ENCODE data around the gene BRD1. TPM values are rescaled to one million over a fixed set of nuclear protein-coding genes. Genes with fewer than 3 reads are reported as not detected.

BRD1 gene
- total RNA-seq, 2 experiments from 2014 or later: 56.7 to 56.9 TPM

DNA sequence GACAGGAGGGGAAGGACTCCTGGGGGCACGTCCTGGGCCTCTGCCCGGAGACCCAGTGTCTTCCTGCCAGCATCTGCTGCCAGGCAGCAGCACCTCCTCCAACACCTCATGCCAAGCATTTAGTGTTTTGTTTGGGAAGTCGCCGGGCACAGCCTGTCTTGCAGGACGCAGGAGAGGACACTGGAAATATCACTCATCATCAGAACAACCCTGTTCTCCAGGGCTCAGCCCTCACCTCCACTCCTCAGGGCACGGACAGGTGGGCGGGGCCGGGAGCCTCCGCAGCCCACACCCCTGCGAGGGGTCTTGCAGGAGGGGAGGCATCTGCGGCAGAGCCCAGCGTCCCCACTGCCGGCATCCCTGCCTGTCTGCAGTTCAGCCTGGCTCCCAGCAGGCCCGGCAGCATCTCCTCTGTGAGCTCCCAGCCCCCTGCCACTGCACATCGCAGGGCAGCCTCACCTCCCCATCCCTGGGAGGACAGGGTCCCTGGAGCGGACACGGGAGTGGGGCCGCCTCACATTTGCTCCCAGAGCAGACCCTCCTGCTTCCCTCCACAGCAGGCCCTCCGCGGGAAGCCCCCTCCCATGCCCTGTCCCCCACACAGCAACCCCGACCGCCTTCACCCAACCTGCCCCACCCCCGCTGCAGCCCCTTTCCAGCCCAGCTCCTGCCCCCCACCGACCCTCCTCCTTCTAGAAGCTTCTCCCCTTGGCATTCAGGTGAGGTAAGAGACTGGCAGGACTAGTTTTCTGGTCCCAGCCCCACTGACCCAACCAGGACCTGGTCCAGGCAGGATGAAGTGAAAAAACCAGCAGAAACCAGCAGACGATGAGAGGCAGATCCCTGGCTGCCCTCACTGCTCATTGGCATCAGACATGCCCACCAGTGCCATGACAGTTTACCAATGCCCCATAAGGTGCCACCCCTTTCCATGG is 72.7 kb downstream of the BRD1 start:
- no peaks in the 10 kb centered on the region for H3K9me3 Mint-ChIP-seq
- no peaks in the 10 kb centered on the region for H3K27me3 Mint-ChIP-seq
- peaks cover 2% of the 10 kb centered on the region for H3K4me1 Mint-ChIP-seq
- POLR2A ChIA-PET: no interaction called here
- no peak overlapping the region for H3K27ac Mint-ChIP-seq
- peak; percentile 10 for DNase-seq
- no peak overlapping the region for H3K4me3 Mint-ChIP-seq
- no peak for ATAC-seq (ENCODE audit: low read depth)
- no peaks in the 10 kb centered on the region for H3K36me3 Mint-ChIP-seq

DNA sequence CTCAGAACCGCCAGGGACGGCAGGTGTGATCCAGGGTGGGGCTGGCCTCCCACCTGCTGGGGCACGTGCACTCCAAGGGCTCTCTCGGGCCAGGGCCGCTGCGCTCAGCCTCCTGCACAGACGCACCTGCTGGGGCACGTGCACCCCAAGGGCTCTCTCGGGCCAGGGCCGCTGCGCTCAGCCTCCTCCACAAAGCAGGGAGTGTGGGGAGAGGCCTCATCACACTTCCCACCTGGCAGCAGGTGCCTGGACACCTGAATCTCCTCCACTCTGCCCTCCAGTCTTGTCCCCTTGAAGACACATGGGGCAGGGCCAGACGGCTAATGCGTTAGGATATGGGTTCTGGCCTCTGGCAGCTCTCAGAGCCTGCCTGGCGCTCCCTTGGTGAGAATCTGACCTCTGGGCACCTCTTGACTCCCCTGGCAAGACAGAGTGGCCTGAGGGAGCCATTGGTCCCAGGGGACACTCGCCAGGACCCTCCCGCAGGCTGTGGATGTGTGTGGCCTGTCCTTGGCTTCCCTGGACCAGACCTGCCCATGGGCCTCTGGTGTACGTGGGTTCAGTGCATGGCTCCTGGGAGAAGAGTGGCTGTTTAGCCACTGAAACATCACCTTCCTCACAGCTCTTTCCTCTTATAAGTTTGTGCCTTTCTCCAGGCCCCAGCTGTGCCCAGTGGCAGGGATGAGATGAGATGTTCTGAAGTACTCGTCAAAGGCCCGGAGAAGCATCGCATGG is 73.5 kb downstream of the BRD1 start:
- ATAC-seq (ENCODE audit: low read depth) (no peak), DNase-seq (no peak)
- H3K27me3 Mint-ChIP-seq: no peaks in the 10 kb centered on the region
- H3K27ac Mint-ChIP-seq: no peak overlapping the region
- no peak overlapping the region for H3K4me3 Mint-ChIP-seq
- H3K4me1 Mint-ChIP-seq: no peaks in the 10 kb centered on the region
- POLR2A ChIA-PET: no interaction called here
- no peaks in the 10 kb centered on the region for H3K9me3 Mint-ChIP-seq
- no peaks in the 10 kb centered on the region for H3K36me3 Mint-ChIP-seq

DNA sequence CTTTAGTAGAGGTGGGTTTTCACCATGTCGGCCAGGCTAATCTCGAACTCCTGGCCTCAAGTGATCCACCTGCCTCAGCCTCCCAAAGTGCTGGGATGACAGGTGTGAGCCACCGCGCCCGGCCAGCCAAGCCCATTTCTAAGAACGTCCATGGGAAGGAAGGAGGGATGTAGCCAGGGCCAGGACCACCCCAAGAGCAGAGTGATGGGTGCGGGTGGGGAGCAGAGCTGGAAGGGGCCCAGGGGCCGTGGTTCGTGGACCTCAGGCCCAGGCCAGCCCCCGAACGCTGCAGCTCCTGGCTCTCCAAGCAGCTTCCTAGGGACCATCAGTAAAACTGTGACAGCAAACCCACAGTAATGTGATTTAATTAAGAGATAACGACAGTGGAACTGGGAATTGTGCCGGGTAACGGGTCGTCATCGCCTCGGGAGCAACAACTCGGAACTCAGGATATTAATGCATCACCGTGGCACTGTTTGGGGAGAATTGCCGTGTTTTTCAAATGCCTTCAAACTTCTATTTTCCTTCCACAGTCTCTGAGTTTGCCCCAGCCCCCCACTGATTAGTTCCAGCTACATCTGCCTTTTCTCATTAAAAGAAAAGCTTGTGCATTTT is 74.3 kb downstream of the BRD1 start:
- H3K27me3 Mint-ChIP-seq: no peaks in the 10 kb centered on the region
- no peak overlapping the region for H3K27ac Mint-ChIP-seq
- no peak for ATAC-seq (ENCODE audit: low read depth)
- no peaks in the 10 kb centered on the region for H3K36me3 Mint-ChIP-seq
- H3K9me3 Mint-ChIP-seq: no peaks in the 10 kb centered on the region
- no peak for DNase-seq
- POLR2A ChIA-PET: no interaction called here
- no peak overlapping the region for H3K4me3 Mint-ChIP-seq
- H3K4me1 Mint-ChIP-seq: no peaks in the 10 kb centered on the region

DNA sequence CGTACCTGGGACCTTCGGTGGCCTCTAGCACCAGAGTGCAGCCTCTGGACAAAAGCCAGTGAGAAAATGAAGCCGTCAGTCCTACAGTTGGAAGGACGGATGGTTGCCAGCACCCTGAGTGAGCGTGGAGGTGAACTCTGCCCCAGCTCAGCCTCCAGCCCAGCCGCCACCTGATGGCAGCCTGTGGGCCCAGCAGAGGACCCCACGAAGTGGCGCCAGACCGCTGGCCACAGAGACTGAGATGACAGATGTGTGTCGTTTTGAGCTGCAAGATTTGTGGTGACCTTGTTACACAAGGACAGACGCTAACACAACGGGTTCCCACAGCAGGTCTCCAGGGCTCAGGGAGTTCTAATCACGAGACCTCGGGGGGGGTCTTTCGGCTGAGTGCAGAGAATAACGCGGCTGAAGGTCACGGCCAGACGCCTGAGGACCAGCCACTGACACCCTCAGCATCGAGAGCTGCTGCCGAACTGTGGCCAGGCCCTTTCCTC is 75.0 kb downstream of the BRD1 start:
- Mint-ChIP-seq H3K4me3 (no peak overlapping the region), H3K27me3 (peaks cover 1% of the 10 kb centered on the region), H3K9me3 (peaks cover 6% of the 10 kb centered on the region), H3K36me3 (peaks cover 3% of the 10 kb centered on the region), H3K27ac (no peak overlapping the region), H3K4me1 (no peaks in the 10 kb centered on the region)
- ATAC-seq (ENCODE audit: low read depth) (no peak), DNase-seq (no peak)
- POLR2A ChIA-PET: no interaction called here

DNA sequence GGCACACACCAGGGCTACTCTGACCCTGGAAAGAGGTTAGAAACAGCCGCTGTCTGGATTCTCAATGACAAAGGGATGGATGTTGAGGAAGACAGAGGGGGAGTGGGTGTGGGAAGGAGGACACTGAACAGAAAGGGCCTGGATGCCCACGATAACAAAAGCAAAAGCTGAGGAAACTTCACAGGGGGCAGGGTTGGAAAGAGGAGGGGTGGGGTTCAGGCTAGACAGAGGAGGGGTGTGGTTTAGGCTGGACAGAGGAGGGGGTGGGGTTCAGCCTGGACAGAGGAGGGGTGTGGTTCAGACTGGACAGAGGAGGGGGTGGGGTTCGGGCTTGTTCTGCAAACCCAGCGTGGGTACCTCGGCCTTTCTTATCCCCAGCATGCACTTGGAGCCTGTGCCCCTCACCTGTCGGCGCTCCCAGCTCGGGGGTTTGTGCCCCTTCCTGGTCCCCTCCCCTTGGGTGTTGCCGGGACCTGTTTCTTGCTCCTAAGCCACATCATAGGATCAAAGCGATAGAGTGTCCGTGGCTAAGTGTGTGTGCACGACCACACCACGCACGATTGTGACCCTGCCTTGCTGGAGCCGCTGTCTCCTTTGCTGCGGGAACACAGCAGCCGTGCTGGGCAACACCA is 75.6 kb downstream of the BRD1 start:
- DNase-seq: no peak
- peaks cover 4% of the 10 kb centered on the region for H3K36me3 Mint-ChIP-seq
- H3K27me3 Mint-ChIP-seq: peaks cover 3% of the 10 kb centered on the region
- H3K4me3 Mint-ChIP-seq: no peak overlapping the region
- H3K9me3 Mint-ChIP-seq: peaks cover 7% of the 10 kb centered on the region
- no peak overlapping the region for H3K27ac Mint-ChIP-seq
- H3K4me1 Mint-ChIP-seq: no peaks in the 10 kb centered on the region
- POLR2A ChIA-PET: no interaction called here
- no peak for ATAC-seq (ENCODE audit: low read depth)

DNA sequence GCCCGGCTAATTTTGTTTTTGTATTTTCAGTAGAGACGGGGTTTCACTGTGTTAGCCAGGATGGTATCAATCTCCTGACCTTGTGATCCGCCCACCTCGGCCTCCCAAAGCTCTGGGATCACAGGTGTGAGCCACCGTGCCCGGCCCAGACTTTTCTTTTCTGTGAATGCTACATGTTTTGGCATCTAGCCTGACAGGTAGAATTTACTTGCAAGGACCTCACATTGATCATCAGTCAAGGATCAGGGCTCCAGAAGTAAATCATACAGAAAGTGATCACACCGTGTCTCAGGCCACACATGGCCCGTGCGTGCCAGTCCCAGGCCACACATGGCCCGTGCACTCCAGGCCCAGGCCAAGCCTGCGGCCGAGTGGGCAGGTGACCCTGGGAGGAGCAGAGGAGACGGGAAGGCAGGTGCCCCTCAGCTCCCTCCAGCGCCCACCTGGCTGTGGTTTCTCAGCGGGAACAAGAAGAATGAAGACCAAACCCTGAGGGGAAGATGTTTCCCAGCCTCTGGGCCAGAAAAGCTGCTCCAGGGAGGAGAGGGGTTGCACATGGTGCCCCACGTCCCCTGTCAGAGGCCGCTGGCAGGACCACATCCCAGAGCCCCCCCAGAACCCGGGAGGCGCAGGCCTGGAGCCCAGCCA is 76.2 kb downstream of the BRD1 start:
- POLR2A ChIA-PET: no interaction called here
- ATAC-seq (ENCODE audit: low read depth): no peak
- Mint-ChIP-seq H3K27me3 (peaks cover 6% of the 10 kb centered on the region), H3K9me3 (peaks cover 9% of the 10 kb centered on the region), H3K36me3 (peaks cover 4% of the 10 kb centered on the region), H3K27ac (no peak overlapping the region), H3K4me1 (no peaks in the 10 kb centered on the region), H3K4me3 (no peak overlapping the region)
- DNase-seq: no peak

DNA sequence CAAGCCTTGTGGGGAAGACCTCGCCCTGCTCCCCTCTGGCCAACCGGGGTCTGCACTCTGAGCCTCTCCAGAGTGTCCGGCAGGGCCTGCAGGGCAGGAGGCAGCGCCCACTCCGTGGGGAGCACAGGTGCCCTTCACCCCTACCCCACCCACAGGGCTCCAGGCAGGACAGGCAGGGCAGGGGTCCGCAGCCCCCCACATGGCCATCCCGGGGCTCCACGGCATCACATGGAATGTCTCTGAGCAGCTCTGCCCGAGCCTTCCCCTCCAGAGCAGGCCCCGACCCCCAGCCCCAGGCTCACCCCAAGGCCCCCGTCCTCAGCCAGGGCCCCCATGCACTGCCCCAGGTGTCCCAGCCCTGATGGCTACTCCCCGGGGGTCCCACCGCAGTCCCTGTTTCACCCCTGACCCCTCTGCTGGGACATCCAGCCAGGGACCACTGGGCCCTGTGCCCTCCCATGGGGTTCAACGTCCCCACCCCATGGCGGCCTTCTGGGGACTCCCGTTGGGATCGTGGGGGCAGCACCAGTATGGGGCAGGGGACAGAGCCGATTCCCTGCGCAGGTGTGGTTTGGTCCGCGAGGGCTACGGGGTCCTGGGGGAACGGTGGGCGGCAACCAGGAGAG is 77.7 kb downstream of the BRD1 start:
- Mint-ChIP-seq H3K9me3 (peaks cover 13% of the 10 kb centered on the region), H3K4me1 (no peaks in the 10 kb centered on the region), H3K27ac (no peak overlapping the region), H3K36me3 (peaks cover 4% of the 10 kb centered on the region), H3K27me3 (peaks cover 6% of the 10 kb centered on the region), H3K4me3 (no peak overlapping the region)
- POLR2A ChIA-PET: no interaction called here
- DNase-seq (no peak), ATAC-seq (ENCODE audit: low read depth) (no peak)

DNA sequence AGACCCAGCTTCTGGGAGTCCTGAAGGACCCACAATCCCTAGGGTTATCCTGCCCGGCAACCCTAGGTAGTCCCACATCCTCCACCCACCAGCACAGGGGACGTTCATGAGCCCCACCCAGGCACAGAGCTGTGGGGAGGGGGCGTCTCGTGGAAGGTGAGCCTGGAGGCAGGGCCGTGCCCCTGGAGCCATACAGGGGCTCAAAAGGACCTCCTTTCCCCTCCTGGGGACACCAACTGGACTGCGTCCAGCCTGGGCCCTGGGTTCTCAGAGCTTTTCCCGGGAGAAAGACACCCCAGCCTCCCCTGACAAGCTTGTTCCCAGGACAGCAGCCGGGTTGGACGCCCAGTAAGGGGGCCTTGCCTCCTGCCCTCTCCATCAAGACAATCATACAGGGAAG is 78.4 kb downstream of the BRD1 start:
- no peak for DNase-seq
- Mint-ChIP-seq H3K4me1 (no peaks in the 10 kb centered on the region), H3K9me3 (peaks cover 14% of the 10 kb centered on the region), H3K27me3 (peaks cover 6% of the 10 kb centered on the region), H3K36me3 (peaks cover 4% of the 10 kb centered on the region), H3K27ac (no peak overlapping the region), H3K4me3 (no peak overlapping the region)
- ATAC-seq (ENCODE audit: low read depth): no peak
- POLR2A ChIA-PET: no interaction called here

DNA sequence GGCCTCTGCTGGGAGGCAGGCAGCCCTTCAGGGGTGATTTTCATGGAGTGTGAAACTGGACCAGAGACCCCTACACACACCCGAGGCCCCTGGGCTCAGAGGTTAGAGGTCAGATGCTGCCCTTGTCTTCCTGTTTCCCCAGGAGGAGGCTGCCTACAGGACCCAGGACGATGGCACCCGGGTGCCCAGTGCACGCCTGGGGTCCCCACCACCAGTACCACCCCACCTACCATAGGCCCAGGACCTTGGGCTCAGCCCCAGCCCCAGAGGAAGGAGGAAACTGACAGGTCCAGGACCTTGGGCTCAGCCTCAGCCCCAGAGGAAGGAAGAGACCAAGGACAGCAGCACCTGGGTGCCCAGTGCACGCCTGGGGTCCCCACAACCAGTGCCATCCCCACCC is 79.2 kb downstream of the BRD1 start:
- Mint-ChIP-seq H3K27me3 (peaks cover 6% of the 10 kb centered on the region), H3K9me3 (peaks cover 15% of the 10 kb centered on the region), H3K36me3 (peaks cover 4% of the 10 kb centered on the region), H3K4me1 (no peaks in the 10 kb centered on the region), H3K27ac (no peak overlapping the region), H3K4me3 (no peak overlapping the region)
- POLR2A ChIA-PET: no interaction called here
- ATAC-seq (ENCODE audit: low read depth) (no peak), DNase-seq (no peak)

DNA sequence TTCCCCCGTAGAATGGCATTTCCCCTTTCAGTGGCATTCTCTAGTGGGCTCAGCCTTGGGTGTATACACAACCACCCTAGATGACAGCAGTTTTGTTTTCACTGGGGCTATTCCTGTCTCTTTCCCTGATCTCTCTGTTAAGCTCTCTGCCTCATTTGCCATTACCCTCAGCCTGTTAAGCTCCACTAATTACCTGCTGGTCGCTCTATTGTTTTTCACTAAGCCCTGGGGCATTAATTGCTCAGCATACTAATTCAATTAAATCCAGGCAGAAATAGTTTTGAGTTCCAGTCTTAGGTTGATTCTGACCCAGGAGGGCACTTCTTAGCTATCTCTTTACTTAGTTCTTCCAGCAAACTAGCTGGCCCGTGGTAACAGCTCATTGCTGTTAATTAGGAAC is 80.0 kb downstream of the BRD1 start:
- Mint-ChIP-seq H3K4me1 (no peaks in the 10 kb centered on the region), H3K9me3 (peaks cover 16% of the 10 kb centered on the region), H3K27ac (no peak overlapping the region), H3K4me3 (no peak overlapping the region), H3K27me3 (peaks cover 11% of the 10 kb centered on the region), H3K36me3 (peaks cover 4% of the 10 kb centered on the region)
- ATAC-seq (ENCODE audit: low read depth): no peak
- POLR2A ChIA-PET: no interaction called here
- DNase-seq: no peak

DNA sequence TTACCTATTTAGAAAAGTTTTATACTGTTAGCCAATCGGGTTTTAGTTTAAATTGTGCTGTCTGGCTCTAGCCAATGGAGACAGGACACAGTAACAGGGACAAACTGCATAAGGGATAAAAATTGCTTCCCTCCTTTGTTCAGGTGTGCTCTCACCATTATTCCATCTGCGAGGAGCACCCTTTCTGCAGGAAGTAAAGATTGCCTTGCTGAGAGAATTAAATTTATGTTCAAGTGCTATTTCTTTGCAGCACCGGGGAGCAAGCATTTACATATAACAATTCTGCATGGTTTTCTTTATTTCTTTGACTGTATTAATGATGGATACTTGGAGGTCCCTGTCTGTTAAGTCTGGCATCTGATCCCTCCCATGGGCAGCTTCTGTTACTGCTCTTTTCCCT is 80.5 kb downstream of the BRD1 start:
- no peak for ATAC-seq (ENCODE audit: low read depth)
- Mint-ChIP-seq H3K36me3 (peaks cover 4% of the 10 kb centered on the region), H3K27ac (no peak overlapping the region), H3K4me3 (no peak overlapping the region), H3K4me1 (no peaks in the 10 kb centered on the region), H3K9me3 (peaks cover 17% of the 10 kb centered on the region), H3K27me3 (peaks cover 17% of the 10 kb centered on the region)
- DNase-seq: no peak
- POLR2A ChIA-PET: no interaction called here

DNA sequence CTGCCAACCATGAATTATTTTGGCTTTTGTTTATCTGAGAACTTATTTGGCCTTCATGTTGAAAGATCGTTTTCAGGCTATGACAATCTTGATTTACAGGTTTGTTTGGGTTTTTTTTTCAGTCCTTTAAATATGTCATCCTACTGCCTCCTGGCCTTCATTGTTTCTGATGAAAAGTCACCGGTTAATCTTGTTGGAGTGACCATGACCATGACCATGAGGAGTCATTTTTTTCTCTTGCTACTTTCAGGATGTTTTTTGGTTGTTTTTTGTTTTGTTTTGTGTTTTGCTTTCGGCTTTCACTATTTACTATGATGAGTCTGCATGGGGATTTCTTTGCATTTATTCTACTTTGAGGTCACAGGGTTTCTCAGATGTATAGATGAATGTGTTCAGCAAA is 81.6 kb downstream of the BRD1 start:
- Mint-ChIP-seq H3K4me3 (no peak overlapping the region), H3K27me3 (peaks cover 26% of the 10 kb centered on the region), H3K4me1 (no peaks in the 10 kb centered on the region), H3K36me3 (peaks cover 4% of the 10 kb centered on the region), H3K27ac (no peak overlapping the region), H3K9me3 (peaks cover 17% of the 10 kb centered on the region)
- POLR2A ChIA-PET: no interaction called here
- DNase-seq (no peak), ATAC-seq (ENCODE audit: low read depth) (no peak)

DNA sequence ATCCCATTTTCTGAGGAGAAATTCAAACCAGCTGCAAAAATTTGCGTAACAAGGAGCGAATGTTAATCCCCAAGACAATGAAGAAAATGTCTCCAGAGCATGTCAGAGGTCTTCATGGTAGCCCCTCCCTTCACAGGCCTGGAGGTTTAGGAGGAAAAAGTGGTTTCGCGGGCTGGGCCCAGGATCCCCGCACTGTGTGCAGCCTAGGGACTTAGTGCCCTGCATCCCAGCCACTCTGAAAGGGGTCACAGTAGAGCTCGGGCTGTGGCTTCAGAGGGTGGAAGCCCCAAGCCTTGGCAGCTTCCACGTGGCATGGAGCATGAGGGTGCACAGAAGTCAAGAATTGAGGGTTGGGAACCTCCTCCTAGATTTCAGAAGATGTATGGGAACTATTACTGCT is 87.4 kb downstream of the BRD1 start:
- Mint-ChIP-seq H3K36me3 (peaks cover 2% of the 10 kb centered on the region), H3K27me3 (peaks cover 30% of the 10 kb centered on the region), H3K4me1 (no peaks in the 10 kb centered on the region), H3K27ac (no peak overlapping the region), H3K9me3 (peaks cover 13% of the 10 kb centered on the region), H3K4me3 (no peak overlapping the region)
- POLR2A ChIA-PET: no interaction called here
- ATAC-seq (ENCODE audit: low read depth) (no peak), DNase-seq (no peak)

Data from activated naive CD8-positive, alpha-beta T cell treated with anti-CD3 and anti-CD28 coated beads, Interleukin-2, amount 10 ng/mL, durations not matched to agents 7 days and 5 days (primary cell).